ENCODE measurements around the gene ZNF800.
A peak's percentile ranks its signal among the peaks of the same experiment; 100 is the strongest.
"Not testable (repeated sequence)": the region's sequence is repeated elsewhere in the genome, so short reads cannot be mapped to it uniquely, and the experiment has no call there.

ZNF800 gene

DNA sequence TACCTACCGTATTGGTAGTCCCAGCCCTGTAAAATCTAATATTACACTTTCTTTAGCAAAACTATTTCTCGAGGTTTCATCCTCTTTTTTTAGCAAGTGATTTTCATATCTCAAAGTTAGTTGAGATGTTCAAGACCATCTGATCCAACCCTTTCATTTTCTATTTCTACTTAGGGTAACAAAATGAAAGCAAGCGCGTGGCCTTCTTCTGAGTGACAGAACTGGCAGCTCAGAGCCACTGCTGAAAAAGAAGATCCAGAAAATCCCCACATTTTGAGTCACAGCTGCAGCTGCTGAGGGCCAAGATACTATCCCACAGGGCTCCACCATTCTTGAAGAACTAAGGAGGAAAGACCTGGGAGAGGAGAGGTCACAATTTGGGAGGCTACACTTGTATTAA, 24.8 kb upstream of the ZNF800 start:
- DNase-seq (ENCODE audit: low read depth, low spot score) = no peak
- TF ChIP-seq FOXP2 (optimal IDR thresholded peaks at IDR 0.05; ENCODE audit: control extremely low read depth, extremely low read length, insufficient read depth) (no peak), EZH2 (IDR thresholded peaks at IDR 0.05) (no peak), POLR2AphosphoS5 (IDR thresholded peaks at IDR 0.05; ENCODE audit: borderline replicate concordance, low read depth, low read length) (no peak)
- H3K9ac ChIP-seq (ENCODE audit: insufficient read length) = no peak overlapping the region
- H3K4me3 ChIP-seq = no peak overlapping the region
- no peak overlapping the region for H3K27ac ChIP-seq
- no peaks in the 10 kb centered on the region for H3K9me3 ChIP-seq (ENCODE audit: low read depth, low read length)
- no peaks in the 10 kb centered on the region for H3K36me3 ChIP-seq (ENCODE audit: insufficient read depth, low read length)

DNA sequence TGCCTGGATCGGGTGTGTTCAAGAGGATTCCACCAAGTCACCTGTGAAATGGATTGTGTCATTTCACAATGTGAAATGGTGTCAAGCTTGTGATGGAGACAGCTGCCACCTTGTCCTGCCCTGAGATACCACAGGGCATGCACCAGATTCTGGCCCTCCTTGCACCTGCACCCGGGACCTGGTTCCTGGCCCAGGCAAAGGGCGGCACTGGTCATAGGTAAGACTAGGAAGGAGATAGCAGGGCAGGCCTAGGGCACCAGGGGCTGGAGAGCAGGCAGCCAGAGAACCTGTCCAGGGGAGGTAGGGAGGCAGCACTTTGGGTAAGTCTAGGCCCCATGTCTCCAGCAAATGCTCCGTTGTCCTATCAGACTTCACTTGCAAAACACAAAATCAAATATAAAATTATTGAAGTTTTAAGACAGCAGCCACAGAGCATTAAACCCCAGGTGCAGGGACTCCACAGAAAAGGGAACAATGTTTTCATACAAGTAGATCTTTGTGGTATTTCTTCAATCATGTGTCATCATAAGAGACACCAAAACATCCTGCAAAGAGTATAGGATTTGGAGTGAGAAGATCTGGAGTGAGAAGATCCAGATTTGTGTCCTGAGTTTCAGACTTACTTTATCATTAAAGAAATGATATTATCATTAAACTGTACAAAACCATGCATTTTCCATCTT, 22.7 kb upstream of the ZNF800 start:
- Histone ChIP-seq H3K36me3 (ENCODE audit: insufficient read depth, low read length) (no peaks in the 10 kb centered on the region), H3K9me3 (ENCODE audit: low read depth, low read length) (no peaks in the 10 kb centered on the region), H3K27ac (no peak overlapping the region), H3K9ac (ENCODE audit: insufficient read length) (no peak overlapping the region), H3K4me3 (no peak overlapping the region)
- DNase-seq (ENCODE audit: low read depth, low spot score) = no peak
- no peak for TF ChIP-seq POLR2AphosphoS5 (IDR thresholded peaks at IDR 0.05; ENCODE audit: borderline replicate concordance, low read depth, low read length)
- no peak for TF ChIP-seq EZH2 (IDR thresholded peaks at IDR 0.05)
- no peak for TF ChIP-seq FOXP2 (optimal IDR thresholded peaks at IDR 0.05; ENCODE audit: control extremely low read depth, extremely low read length, insufficient read depth)

DNA sequence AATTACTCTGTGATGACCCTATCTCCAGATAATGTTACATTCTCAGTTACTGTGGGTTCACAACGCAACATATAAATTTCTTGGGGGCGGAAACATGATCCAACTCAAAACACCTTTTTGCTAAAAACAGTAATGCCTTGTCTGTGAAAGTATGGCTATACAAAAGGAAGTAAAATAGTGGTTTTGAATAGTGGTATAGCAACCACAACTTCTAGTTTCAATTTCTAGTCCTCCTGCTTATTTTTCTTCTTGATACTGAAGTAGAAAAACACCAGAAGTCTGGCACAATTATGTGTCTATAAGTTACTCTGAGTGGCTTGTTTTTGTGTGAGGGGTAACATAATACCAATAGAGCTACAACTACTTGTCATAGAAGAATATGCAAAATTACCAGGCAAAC, 21.5 kb upstream of the ZNF800 start:
- Histone ChIP-seq H3K9me3 (ENCODE audit: low read depth, low read length) (no peaks in the 10 kb centered on the region), H3K27ac (no peak overlapping the region), H3K9ac (ENCODE audit: insufficient read length) (no peak overlapping the region), H3K4me3 (no peak overlapping the region), H3K36me3 (ENCODE audit: insufficient read depth, low read length) (no peaks in the 10 kb centered on the region)
- TF ChIP-seq POLR2AphosphoS5 (IDR thresholded peaks at IDR 0.05; ENCODE audit: borderline replicate concordance, low read depth, low read length) (no peak), FOXP2 (optimal IDR thresholded peaks at IDR 0.05; ENCODE audit: control extremely low read depth, extremely low read length, insufficient read depth) (no peak), EZH2 (IDR thresholded peaks at IDR 0.05) (no peak)
- DNase-seq (ENCODE audit: low read depth, low spot score) = no peak

DNA sequence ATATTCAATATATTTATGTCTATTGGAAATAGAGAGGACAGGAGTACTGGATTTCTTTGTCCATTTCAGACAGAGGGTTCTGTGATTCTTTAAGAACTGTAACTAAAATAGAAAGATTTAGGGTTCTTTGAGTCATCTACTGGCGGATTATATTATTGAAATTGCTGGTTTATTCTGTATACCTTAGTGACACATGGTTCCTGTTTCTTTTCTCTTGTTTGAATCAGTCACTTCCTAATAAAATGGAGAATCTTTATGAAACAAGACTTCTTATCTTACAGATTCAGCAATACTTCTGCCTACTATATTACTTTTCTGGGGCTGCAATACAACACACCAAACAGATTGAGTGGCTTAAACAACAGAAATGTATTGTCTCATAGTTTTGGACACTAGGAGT, 20.8 kb upstream of the ZNF800 start:
- Histone ChIP-seq H3K27ac (no peak overlapping the region), H3K9ac (ENCODE audit: insufficient read length) (no peak overlapping the region), H3K9me3 (ENCODE audit: low read depth, low read length) (no peaks in the 10 kb centered on the region), H3K36me3 (ENCODE audit: insufficient read depth, low read length) (no peaks in the 10 kb centered on the region), H3K4me3 (no peak overlapping the region)
- no peak for DNase-seq (ENCODE audit: low read depth, low spot score)
- TF ChIP-seq POLR2AphosphoS5 (IDR thresholded peaks at IDR 0.05; ENCODE audit: borderline replicate concordance, low read depth, low read length) = no peak
- no peak for TF ChIP-seq EZH2 (IDR thresholded peaks at IDR 0.05)
- TF ChIP-seq FOXP2 (optimal IDR thresholded peaks at IDR 0.05; ENCODE audit: control extremely low read depth, extremely low read length, insufficient read depth) = no peak

DNA sequence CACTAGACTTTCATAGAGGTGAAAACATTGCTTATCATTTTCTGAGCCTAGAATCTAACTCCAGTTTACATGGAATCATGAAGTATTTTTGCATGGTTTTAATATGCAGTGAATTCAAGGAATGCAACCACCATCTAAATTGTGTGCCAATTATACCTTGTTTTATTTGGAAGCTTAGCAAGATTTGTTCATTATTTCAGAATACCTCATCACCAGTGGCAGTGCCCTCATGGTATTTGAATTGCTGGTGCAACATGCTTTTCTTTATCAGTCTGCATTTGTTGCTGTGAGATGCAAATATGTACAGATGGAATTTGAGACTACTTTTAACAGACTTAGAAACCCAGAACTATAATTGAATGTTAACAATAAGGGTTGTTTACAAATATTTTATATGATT, 18.7 kb upstream of the ZNF800 start:
- Histone ChIP-seq H3K27ac (no peak overlapping the region), H3K9me3 (ENCODE audit: low read depth, low read length) (no peaks in the 10 kb centered on the region), H3K36me3 (ENCODE audit: insufficient read depth, low read length) (no peaks in the 10 kb centered on the region), H3K9ac (ENCODE audit: insufficient read length) (no peak overlapping the region), H3K4me3 (no peak overlapping the region)
- DNase-seq (ENCODE audit: low read depth, low spot score) = no peak
- TF ChIP-seq FOXP2 (optimal IDR thresholded peaks at IDR 0.05; ENCODE audit: control extremely low read depth, extremely low read length, insufficient read depth) (no peak), POLR2AphosphoS5 (IDR thresholded peaks at IDR 0.05; ENCODE audit: borderline replicate concordance, low read depth, low read length) (no peak), EZH2 (IDR thresholded peaks at IDR 0.05) (no peak)

DNA sequence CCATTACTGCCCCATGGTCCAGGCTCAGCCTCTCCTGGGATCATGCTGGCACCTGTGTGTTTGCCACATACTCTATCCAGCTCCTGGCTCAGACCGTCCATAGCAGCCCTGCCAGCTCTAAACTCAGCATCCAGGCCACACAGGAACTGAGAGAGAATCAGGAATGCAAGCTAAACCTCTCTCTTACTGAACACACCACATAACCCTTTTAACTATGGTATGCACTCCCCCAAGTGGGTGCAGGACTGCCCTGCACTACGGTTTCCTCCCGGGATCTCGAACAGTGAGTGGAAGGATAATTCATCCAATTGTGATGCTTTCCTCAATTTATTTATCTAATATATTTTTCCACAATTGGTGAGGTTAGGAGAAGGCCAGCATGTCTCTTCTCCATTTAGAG, 17.1 kb upstream of the ZNF800 start:
- Histone ChIP-seq H3K27ac (no peak overlapping the region), H3K36me3 (ENCODE audit: insufficient read depth, low read length) (no peaks in the 10 kb centered on the region), H3K9me3 (ENCODE audit: low read depth, low read length) (no peaks in the 10 kb centered on the region), H3K4me3 (no peak overlapping the region), H3K9ac (ENCODE audit: insufficient read length) (no peak overlapping the region)
- no peak for TF ChIP-seq FOXP2 (optimal IDR thresholded peaks at IDR 0.05; ENCODE audit: control extremely low read depth, extremely low read length, insufficient read depth)
- TF ChIP-seq POLR2AphosphoS5 (IDR thresholded peaks at IDR 0.05; ENCODE audit: borderline replicate concordance, low read depth, low read length) = no peak
- no peak for TF ChIP-seq EZH2 (IDR thresholded peaks at IDR 0.05)
- DNase-seq (ENCODE audit: low read depth, low spot score) = no peak

DNA sequence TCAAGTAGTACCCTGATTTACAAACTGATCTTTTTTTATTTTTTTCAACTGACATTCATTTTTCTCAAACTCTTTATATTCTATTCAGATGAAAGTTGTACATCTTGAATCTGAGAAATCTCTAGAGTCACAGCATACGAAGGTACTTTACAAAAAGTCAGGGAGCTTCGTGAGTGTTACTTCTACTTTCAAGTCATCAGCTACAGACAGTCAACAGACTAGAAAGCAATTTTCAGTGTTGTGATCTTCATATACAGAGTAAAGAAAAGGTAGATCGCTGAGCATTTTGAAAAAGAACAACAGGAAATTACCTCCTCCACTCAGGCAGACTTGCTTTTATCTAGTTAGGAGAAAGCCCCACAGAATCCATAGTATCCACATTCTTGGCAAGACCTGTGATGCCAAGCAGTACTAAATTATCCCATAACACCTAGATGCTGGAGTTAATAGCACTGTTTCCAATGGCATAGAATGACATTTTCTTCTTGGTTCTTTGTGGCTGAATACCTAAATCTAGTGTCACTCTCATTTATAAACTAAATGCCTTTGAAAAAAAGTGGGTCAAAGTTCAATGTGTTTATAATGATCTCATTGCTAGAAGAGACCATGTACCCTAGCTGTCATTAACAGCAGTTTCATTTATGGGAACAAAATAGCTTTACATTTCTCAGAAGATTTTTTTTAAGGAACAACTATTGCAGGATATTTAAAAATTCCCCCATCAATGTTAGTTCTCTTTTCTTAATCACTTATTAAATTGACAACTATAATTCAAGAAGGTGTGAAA, 12.0 kb upstream of the ZNF800 start:
- Histone ChIP-seq H3K9me3 (ENCODE audit: low read depth, low read length) (no peaks in the 10 kb centered on the region), H3K4me3 (no peak overlapping the region), H3K36me3 (ENCODE audit: insufficient read depth, low read length) (no peaks in the 10 kb centered on the region), H3K9ac (ENCODE audit: insufficient read length) (no peak overlapping the region), H3K27ac (no peak overlapping the region)
- TF ChIP-seq EZH2 (IDR thresholded peaks at IDR 0.05) (no peak), POLR2AphosphoS5 (IDR thresholded peaks at IDR 0.05; ENCODE audit: borderline replicate concordance, low read depth, low read length) (no peak), FOXP2 (optimal IDR thresholded peaks at IDR 0.05; ENCODE audit: control extremely low read depth, extremely low read length, insufficient read depth) (no peak)
- no peak for DNase-seq (ENCODE audit: low read depth, low spot score)

DNA sequence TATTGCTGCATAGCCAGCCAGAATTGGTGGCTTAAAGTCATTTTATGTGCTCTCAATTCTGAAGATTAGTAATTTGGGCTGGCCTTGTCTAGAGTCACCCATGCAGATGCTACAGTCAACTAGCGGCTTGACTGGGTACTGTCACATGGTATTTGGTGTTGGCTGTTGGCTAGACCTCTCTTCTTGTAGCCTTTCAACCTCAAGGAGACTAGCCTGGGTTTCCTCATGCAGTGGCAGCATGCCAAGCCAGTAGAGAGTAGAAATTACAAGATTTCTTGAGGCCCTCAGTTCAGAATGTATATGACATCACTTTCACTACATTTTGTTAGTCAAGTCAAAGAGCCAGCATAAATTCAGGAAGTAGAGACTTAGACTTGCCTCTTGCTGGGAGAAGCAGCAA, 3.7 kb upstream of the ZNF800 start:
- no peaks in the 10 kb centered on the region for H3K36me3 ChIP-seq (ENCODE audit: insufficient read depth, low read length)
- H3K9me3 ChIP-seq (ENCODE audit: low read depth, low read length) = no peaks in the 10 kb centered on the region
- DNase-seq (ENCODE audit: low read depth, low spot score) = peak; percentile 47
- TF ChIP-seq POLR2AphosphoS5 (IDR thresholded peaks at IDR 0.05; ENCODE audit: borderline replicate concordance, low read depth, low read length) (no peak), EZH2 (IDR thresholded peaks at IDR 0.05) (no peak), FOXP2 (optimal IDR thresholded peaks at IDR 0.05; ENCODE audit: control extremely low read depth, extremely low read length, insufficient read depth) (no peak)
- H3K4me3 ChIP-seq = no peak overlapping the region
- peak overlapping the region; percentile 42; the same call in 1 of the 2 replicates for H3K27ac ChIP-seq
- H3K9ac ChIP-seq (ENCODE audit: insufficient read length) = no peak overlapping the region

DNA sequence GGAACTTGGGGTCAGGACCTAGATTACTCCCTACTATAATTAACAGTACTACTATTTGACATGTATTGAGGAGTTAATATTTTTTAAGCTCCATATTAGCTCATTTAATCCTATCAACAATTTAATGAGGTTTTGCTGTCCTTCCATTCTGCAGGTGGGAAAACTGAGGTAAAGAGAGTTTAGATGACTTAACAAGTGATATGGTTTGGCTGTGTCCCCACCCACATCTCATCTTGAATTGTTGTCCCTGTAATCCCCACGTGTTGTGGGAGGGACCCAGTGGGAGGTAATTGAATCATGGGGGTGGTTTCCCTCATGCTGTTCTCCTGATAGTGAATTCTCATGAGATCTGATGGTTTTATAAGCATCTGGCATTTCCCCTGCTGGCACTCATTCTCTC, 2.6 kb upstream of the ZNF800 start:
- not testable (repeated sequence) for DNase-seq (ENCODE audit: low read depth, low spot score); H3K27ac ChIP-seq; H3K36me3 ChIP-seq (ENCODE audit: insufficient read depth, low read length); H3K9ac ChIP-seq (ENCODE audit: insufficient read length); H3K4me3 ChIP-seq; H3K9me3 ChIP-seq (ENCODE audit: low read depth, low read length)
